ENCODE results near the gene KLHL36. TPM values are rescaled to one million over a fixed set of nuclear protein-coding genes. Genes with fewer than 3 reads are reported as not detected.

Gene KLHL36
- total RNA-seq, 4 donors from 2014 or later, result 49.0 to 73.0 (median 65.8) TPM

GRCh38 chr16:84656649-84657048 lies 8.3 kb downstream of the KLHL36 start:
- intact Hi-C loops (cut with DNase I; ENCODE audit: low total_unique reads), result no loop called here
- TF ChIP-seq POLR2A (IDR thresholded peaks at IDR 0.05), result no peak
- TF ChIP-seq CTCF (IDR thresholded peaks at IDR 0.05), result no peak
- H3K4me3 ChIP-seq (ENCODE audit: low read depth, poor library complexity, severe bottlenecking), result no peak overlapping the region
- WGBS, 2 donors, result 94 to 96% methylated on average over 22 of the region's 22 CpGs
- DNase-seq (ENCODE audit: low spot score in 2 of 2), result no peak

GRCh38 chr16:84657229-84657837 lies 9.0 kb downstream of the KLHL36 start:
- no peak overlapping the region for H3K4me3 ChIP-seq (ENCODE audit: low read depth, poor library complexity, severe bottlenecking)
- DNase-seq (ENCODE audit: low spot score in 2 of 2), result no peak
- TF ChIP-seq CTCF (IDR thresholded peaks at IDR 0.05) (no peak), POLR2A (IDR thresholded peaks at IDR 0.05) (no peak)
- 96% methylated on average over 45 to 50 of the region's 50 CpGs for WGBS, 2 donors
- intact Hi-C loops (cut with DNase I; ENCODE audit: low total_unique reads), result no loop called here

- intact Hi-C loops (cut with DNase I; ENCODE audit: low total_unique reads), result no loop called here
- DNase-seq (ENCODE audit: low spot score in 2 of 2), result no peak
- H3K4me3 ChIP-seq (ENCODE audit: low read depth, poor library complexity, severe bottlenecking), result no peak overlapping the region
- 86 to 87% methylated on average over 11 of the region's 11 CpGs for WGBS, 2 donors
- TF ChIP-seq CTCF (IDR thresholded peaks at IDR 0.05) (no peak), POLR2A (IDR thresholded peaks at IDR 0.05) (no peak)
Observed at GRCh38 chr16:84658690-84659089, 10.4 kb downstream of the KLHL36 start.

GRCh38 chr16:84659656-84660300 lies 11.5 kb downstream of the KLHL36 start:
- no peak for DNase-seq (ENCODE audit: low spot score in 2 of 2)
- no peak for TF ChIP-seq CTCF (IDR thresholded peaks at IDR 0.05)
- no peak for TF ChIP-seq POLR2A (IDR thresholded peaks at IDR 0.05)
- H3K4me3 ChIP-seq (ENCODE audit: low read depth, poor library complexity, severe bottlenecking), result no peak overlapping the region
- intact Hi-C loops (cut with DNase I; ENCODE audit: low total_unique reads), result no loop called here
- WGBS, 2 donors, result 96 to 97% methylated on average over 27 of the region's 27 CpGs

- 59 to 65% methylated on average over 7 of the region's 7 CpGs for WGBS, 2 donors
- TF ChIP-seq CTCF (IDR thresholded peaks at IDR 0.05) (no peak), POLR2A (IDR thresholded peaks at IDR 0.05) (no peak)
- no peak for DNase-seq (ENCODE audit: low spot score in 2 of 2)
- intact Hi-C loops (cut with DNase I; ENCODE audit: low total_unique reads), result no loop called here
- no peak overlapping the region for H3K4me3 ChIP-seq (ENCODE audit: low read depth, poor library complexity, severe bottlenecking)
Observed at GRCh38 chr16:84660973-84661372, 12.7 kb downstream of the KLHL36 start.

Measured in lower leg skin (tissue), 4 donors.